BJ (cell line): ENCODE data around the gene HYDIN. TPM values are rescaled to one million over a fixed set of nuclear protein-coding genes. Genes with fewer than 3 reads are reported as not detected.
"Not testable (repeated sequence)": the region's sequence is repeated elsewhere in the genome, so short reads cannot be mapped to it uniquely, and the experiment has no call there.

Experiments
- CTCF ChIA-PET: fragments of 350-600 bp; formaldehyde crosslinking; extraction: SDS; loops from one replicate; lab custom pipeline; 2021; ENCODE audit warnings: antibody characterized with exemption, inconsistent platforms; lab: Yijun Ruan, JAX
- POLR2A ChIA-PET: fragments of 300-600 bp; sonication (Branson Sonifier 250); formaldehyde crosslinking; extraction: SDS; loops from one replicate; lab custom pipeline; 2021; ENCODE audit warnings: antibody characterized with exemption; lab: Charles Lee
- DNase-seq: peaks from one replicate; pipeline ENCODE4 v3.0.0-alpha.2; 2011; ENCODE audit warnings: low read depth
- H3K27me3 ChIP-seq: 2 replicates; pipeline ENCODE4 v1.6.0; 2011; ENCODE audit warnings: low read length; ENCODE audit not compliant: control insufficient read depth, insufficient read depth
- H3K36me3 ChIP-seq: 2 replicates; pipeline ENCODE4 v1.5.1; 2011; ENCODE audit warnings: low read length; ENCODE audit not compliant: control insufficient read depth, insufficient read depth
- H3K4me3 ChIP-seq: 2 replicates; pipeline ENCODE4 v1.5.1; 2011; ENCODE audit warnings: low read depth, mild to moderate bottlenecking, control low read depth, low read length
- polyA plus RNA-seq: library from polyadenylated mRNA; depleted of rRNA; stranded (reverse); fragments of >200 nt; gene quantifications from 2 replicates; pipeline ENCODE4 v1.2.3, GENCODE V29; 2011
- TF ChIP-seq, protein P1 (sequence below): IDR thresholded peaks from 2 replicates; pipeline ENCODE4 v1.5.1; 2011; ENCODE audit warnings: low read depth, mild to moderate bottlenecking, control low read depth, inconsistent platforms, low read length, moderate library complexity; ENCODE audit not compliant: insufficient read depth

Gene HYDIN
- polyA plus RNA-seq, 1 experiment = 0.47 TPM

DNA sequence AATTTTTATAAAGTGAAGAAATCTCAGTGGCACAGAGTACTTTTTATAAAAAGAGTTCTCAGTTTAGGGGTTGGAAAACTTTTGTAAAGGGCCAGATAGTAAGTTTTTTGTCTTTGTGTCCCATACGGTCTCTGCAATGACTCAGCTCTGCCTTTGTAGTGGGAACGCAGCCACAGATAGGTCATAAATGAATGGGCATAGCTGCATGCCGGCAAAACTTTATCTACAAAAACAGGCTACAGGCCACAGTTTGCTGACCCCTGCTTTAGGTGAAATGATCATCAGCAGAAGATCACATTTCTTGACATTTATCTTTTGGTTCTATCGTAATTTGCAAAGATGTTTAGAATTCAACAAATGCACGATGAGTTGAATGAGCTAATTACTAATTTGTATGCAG is 365.8 kb downstream of the HYDIN start:
- DNase-seq, POLR2A ChIA-PET, CTCF ChIA-PET, H3K27me3 ChIP-seq, H3K4me3 ChIP-seq, H3K36me3 ChIP-seq: not testable (repeated sequence)

DNA sequence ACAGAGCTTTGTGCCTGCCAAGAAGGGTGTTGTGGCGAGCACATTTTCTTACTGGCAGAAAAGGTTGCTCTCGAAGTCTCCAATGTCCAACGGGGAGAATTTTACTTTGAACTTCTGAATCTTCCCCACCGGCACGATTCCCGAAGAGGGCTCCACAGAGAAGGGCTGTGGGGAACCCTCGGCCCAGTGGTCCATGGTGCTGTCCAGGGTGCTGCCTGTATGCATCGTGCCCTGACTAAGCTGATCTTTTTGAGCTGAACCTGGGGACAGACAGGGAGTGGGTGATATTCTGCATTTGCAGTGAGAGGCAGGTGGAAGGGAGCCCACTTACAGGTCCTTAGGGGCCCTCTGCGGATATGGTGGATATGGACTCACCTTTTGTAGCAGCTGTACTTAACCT is 368.5 kb downstream of the HYDIN start:
- POLR2A ChIA-PET, CTCF ChIA-PET: not testable (repeated sequence)

GRCh38 chr16:70851299-70851698 is 379.2 kb downstream of the HYDIN start:
- POLR2A ChIA-PET, DNase-seq: not testable (repeated sequence)

More for the DNA sequence above, 368.5 kb downstream of the HYDIN start:
- H3K4me3 ChIP-seq, DNase-seq, H3K36me3 ChIP-seq, H3K27me3 ChIP-seq: not testable (repeated sequence)

GRCh38 chr16:70823498-70824118 is 406.9 kb downstream of the HYDIN start:
- DNase-seq, H3K36me3 ChIP-seq, CTCF ChIA-PET, POLR2A ChIA-PET, H3K4me3 ChIP-seq, H3K27me3 ChIP-seq: not testable (repeated sequence)

More at GRCh38 chr16:70851299-70851698, 379.2 kb downstream of the HYDIN start:
- CTCF ChIA-PET, H3K4me3 ChIP-seq, H3K27me3 ChIP-seq, H3K36me3 ChIP-seq: not testable (repeated sequence)

- CTCF ChIA-PET, POLR2A ChIA-PET: not testable (repeated sequence)
Observed at GRCh38 chr16:70822734-70823133, 407.8 kb downstream of the HYDIN start.

DNA sequence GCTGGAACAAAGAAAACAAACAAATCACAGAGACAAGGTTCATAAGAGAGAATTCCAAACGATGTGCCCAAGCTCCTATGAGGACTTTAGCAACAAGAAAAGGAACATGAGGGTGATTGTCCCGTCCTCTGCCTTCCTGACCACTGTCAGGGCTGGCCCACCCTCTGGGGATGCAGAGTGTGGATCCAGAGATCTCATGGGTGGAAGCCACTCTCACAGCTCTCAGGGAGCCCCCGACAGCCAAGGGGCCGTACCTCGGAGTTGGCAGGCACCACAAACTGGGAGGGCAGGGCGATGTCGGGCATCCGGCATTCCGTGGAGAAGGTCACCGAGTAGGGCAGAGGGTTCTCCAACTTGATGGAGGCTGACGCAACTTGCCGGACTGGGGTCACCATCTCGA is 412.4 kb downstream of the HYDIN start:
- DNase-seq, CTCF ChIA-PET, H3K36me3 ChIP-seq, H3K27me3 ChIP-seq, H3K4me3 ChIP-seq, POLR2A ChIA-PET: not testable (repeated sequence)

More at GRCh38 chr16:70822734-70823133, 407.8 kb downstream of the HYDIN start:
- not testable (repeated sequence) for H3K4me3 ChIP-seq, H3K36me3 ChIP-seq, DNase-seq, H3K27me3 ChIP-seq

- Histone ChIP-seq H3K36me3 (no peaks in the 10 kb centered on the region), H3K4me3 (no peak overlapping the region), H3K27me3 (no peaks in the 10 kb centered on the region)
- CTCF ChIA-PET = interaction anchor here (0.7 kb wide), 1 partner anchor 38 kb away, joined by 3 read pairs; no protein-coding TSS in a partner anchor
- DNase-seq = no peak
- TF ChIP-seq, protein P1, sequence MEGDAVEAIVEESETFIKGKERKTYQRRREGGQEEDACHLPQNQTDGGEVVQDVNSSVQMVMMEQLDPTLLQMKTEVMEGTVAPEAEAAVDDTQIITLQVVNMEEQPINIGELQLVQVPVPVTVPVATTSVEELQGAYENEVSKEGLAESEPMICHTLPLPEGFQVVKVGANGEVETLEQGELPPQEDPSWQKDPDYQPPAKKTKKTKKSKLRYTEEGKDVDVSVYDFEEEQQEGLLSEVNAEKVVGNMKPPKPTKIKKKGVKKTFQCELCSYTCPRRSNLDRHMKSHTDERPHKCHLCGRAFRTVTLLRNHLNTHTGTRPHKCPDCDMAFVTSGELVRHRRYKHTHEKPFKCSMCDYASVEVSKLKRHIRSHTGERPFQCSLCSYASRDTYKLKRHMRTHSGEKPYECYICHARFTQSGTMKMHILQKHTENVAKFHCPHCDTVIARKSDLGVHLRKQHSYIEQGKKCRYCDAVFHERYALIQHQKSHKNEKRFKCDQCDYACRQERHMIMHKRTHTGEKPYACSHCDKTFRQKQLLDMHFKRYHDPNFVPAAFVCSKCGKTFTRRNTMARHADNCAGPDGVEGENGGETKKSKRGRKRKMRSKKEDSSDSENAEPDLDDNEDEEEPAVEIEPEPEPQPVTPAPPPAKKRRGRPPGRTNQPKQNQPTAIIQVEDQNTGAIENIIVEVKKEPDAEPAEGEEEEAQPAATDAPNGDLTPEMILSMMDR = no peak
- POLR2A ChIA-PET = no interaction called here
Observed at GRCh38 chr16:70809392-70810060, 421.0 kb downstream of the HYDIN start.

DNA sequence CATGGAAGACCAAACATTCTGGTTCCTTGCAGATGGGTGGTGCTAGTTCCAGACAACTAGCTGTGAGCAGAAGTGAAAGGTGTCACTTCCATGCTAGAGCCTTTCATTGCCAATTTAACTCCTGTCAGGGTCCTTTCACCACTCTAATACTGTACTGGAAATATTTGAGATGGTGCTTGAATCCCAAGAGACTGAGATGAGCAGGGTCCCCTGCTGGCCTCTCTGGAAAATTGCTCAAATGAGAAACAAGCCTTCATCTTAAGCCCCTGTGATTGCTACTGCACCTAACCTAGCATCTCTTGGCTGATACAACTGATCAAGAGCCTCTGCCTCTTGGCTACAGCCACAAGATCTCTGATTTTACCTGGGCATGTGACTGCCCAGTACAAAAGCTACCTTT is 422.2 kb downstream of the HYDIN start:
- ChIA-PET POLR2A (no interaction called here), CTCF (no interaction called here)

More for the DNA sequence above, 422.2 kb downstream of the HYDIN start:
- no peak for DNase-seq
- Histone ChIP-seq H3K36me3 (no peaks in the 10 kb centered on the region), H3K4me3 (no peak overlapping the region), H3K27me3 (no peaks in the 10 kb centered on the region)
- TF ChIP-seq, protein P1 = peak; percentile 17; the same call in 1 of the 2 replicates
